MM.1S (cell line): ENCODE measurements around the gene CMTR1.

Source experiments
- DNase-seq: peaks from one replicate; pipeline ENCODE4 v3.0.0-alpha.2; 2015
- H2AFZ ChIP-seq: fragments of 300-600 bp; sonication (generic); 2 replicates; pipeline ENCODE4 v1.6.0; 2016; ENCODE audit warnings: antibody characterized with exemption, low read length
- H3F3A ChIP-seq: fragments of 300-600 bp; sonication (generic); 2 replicates; pipeline ENCODE4 v1.6.1; 2016; ENCODE audit warnings: mild to moderate bottlenecking, antibody characterized with exemption, low read length, moderate library complexity, mixed read lengths; ENCODE audit not compliant: insufficient read depth
- H3K27ac ChIP-seq: fragments of 300-600 bp; sonication (generic); 2 replicates; pipeline ENCODE4 v1.5.1; 2016; ENCODE audit warnings: mild to moderate bottlenecking, low read length
- H3K27me3 ChIP-seq: fragments of 300-600 bp; sonication (generic); replicated peaks from 2 replicates; pipeline ENCODE4 v1.6.0; 2016; ENCODE audit warnings: low read length; ENCODE audit not compliant: insufficient read depth
- H3K36me3 ChIP-seq: fragments of 300-600 bp; sonication (generic); replicated peaks from 2 replicates; pipeline ENCODE4 v1.6.1; 2016; ENCODE audit warnings: mild to moderate bottlenecking, low read length, mixed read lengths; ENCODE audit not compliant: insufficient read depth
- H3K4me1 ChIP-seq: fragments of 300-600 bp; sonication (generic); 2 replicates; pipeline ENCODE4 v1.6.1; 2016; ENCODE audit warnings: low read length, mixed read lengths
- H3K4me2 ChIP-seq: fragments of 300-600 bp; sonication (generic); 2 replicates; pipeline ENCODE4 v1.6.0; 2016; ENCODE audit warnings: low read depth, low read length
- H3K4me3 ChIP-seq: fragments of 300-600 bp; sonication (generic); 2 replicates; pipeline ENCODE4 v1.5.1; 2016; ENCODE audit warnings: low read length, mixed read lengths
- H3K79me2 ChIP-seq: fragments of 300-600 bp; sonication (generic); 2 replicates; pipeline ENCODE4 v1.6.1; 2016; ENCODE audit warnings: mixed run types, low read length, mixed read lengths
- H3K9ac ChIP-seq: fragments of 300-600 bp; sonication (generic); 2 replicates; pipeline ENCODE4 v1.6.1; 2016; ENCODE audit warnings: low read length, mixed read lengths
- H3K9me2 ChIP-seq: fragments of 300-600 bp; sonication (generic); replicated peaks from 2 replicates; pipeline ENCODE4 v1.6.1; 2016; ENCODE audit warnings: mild to moderate bottlenecking, low read length, mixed read lengths; ENCODE audit not compliant: insufficient read depth
- H3K9me3 ChIP-seq: fragments of 300-600 bp; sonication (generic); replicated peaks from 2 replicates; pipeline ENCODE4 v1.6.1; 2016; ENCODE audit warnings: mild to moderate bottlenecking, low read length, mixed read lengths; ENCODE audit not compliant: insufficient read depth
- H4K20me1 ChIP-seq: fragments of 300-600 bp; sonication (generic); 2 replicates; pipeline ENCODE4 v1.6.1; 2016; ENCODE audit warnings: mild to moderate bottlenecking, low read length, moderate library complexity, mixed read lengths; ENCODE audit not compliant: insufficient read depth
- CTCF ChIP-seq: fragments of 300-600 bp; sonication (generic); IDR thresholded peaks from 2 replicates; pipeline ENCODE4 v1.5.1; 2016; ENCODE audit warnings: antibody characterized with exemption, low read length, mixed read lengths
- EZH2 ChIP-seq: fragments of 300-600 bp; sonication (generic); optimal IDR thresholded peaks from 2 replicates; pipeline ENCODE3; 2017; ENCODE audit warnings: low read depth, mild to moderate bottlenecking, antibody characterized with exemption, low read length, mixed read lengths
- EZH2phosphoT487 ChIP-seq: fragments of 300-600 bp; sonication (generic); IDR thresholded peaks from 2 replicates; pipeline ENCODE4 v1.6.1; 2018; ENCODE audit warnings: antibody characterized with exemption, low read length

Gene CMTR1

GRCh38 chr6:37435373-37435772 is 2.4 kb downstream of the CMTR1 start:
- no peaks in the 10 kb centered on the region for H3K27me3 ChIP-seq
- H3K9me3 ChIP-seq: no peaks in the 10 kb centered on the region
- no peak for TF ChIP-seq EZH2
- TF ChIP-seq EZH2phosphoT487: no peak
- TF ChIP-seq CTCF: no peak
- H3K4me3 ChIP-seq: no peak overlapping the region
- H3K4me1 ChIP-seq: peaks cover 4% of the 10 kb centered on the region; the same call in 1 of the 2 replicates
- no peak for DNase-seq
- H3F3A ChIP-seq: peaks cover 17% of the 10 kb centered on the region
- H4K20me1 ChIP-seq: no peaks in the 10 kb centered on the region
- H3K36me3 ChIP-seq: 0 out of 2 replicates have a peak, but pooled peaks cover 3% of the 10 kb centered on the region
- no peak overlapping the region for H3K27ac ChIP-seq
- peaks cover 49% of the 10 kb centered on the region for H3K79me2 ChIP-seq
- no peaks in the 10 kb centered on the region for H3K9me2 ChIP-seq
- no peak overlapping the region for H3K9ac ChIP-seq
- no peak overlapping the region for H2AFZ ChIP-seq
- H3K4me2 ChIP-seq: no peak overlapping the region

- Histone ChIP-seq H3K9me3 (no peaks in the 10 kb centered on the region), H4K20me1 (no peaks in the 10 kb centered on the region), H3K27me3 (no peaks in the 10 kb centered on the region), H3K4me1 (peaks cover 4% of the 10 kb centered on the region; the same call in 1 of the 2 replicates), H3K9ac (no peak overlapping the region), H2AFZ (no peak overlapping the region), H3K27ac (no peak overlapping the region), H3K9me2 (no peaks in the 10 kb centered on the region), H3K4me3 (no peak overlapping the region), H3K79me2 (peaks cover 54% of the 10 kb centered on the region), H3F3A (peaks cover 17% of the 10 kb centered on the region), H3K36me3 (0 out of 2 replicates have a peak, but pooled peaks cover 3% of the 10 kb centered on the region), H3K4me2 (no peak overlapping the region)
- TF ChIP-seq EZH2phosphoT487 (no peak), EZH2 (no peak), CTCF (no peak; the same call in none of the 2 replicates)
- no peak for DNase-seq
Measured at GRCh38 chr6:37435816-37436215, 2.8 kb downstream of the CMTR1 start.

GRCh38 chr6:37438930-37439329 is 5.9 kb downstream of the CMTR1 start:
- no peak for DNase-seq
- H3K9me3 ChIP-seq: no peaks in the 10 kb centered on the region
- H2AFZ ChIP-seq: no peak overlapping the region
- no peak overlapping the region for H3K4me2 ChIP-seq
- H3K9ac ChIP-seq: no peak overlapping the region
- 0 out of 2 replicates have a peak, but pooled peaks cover 3% of the 10 kb centered on the region for H3K4me1 ChIP-seq
- TF ChIP-seq EZH2phosphoT487: no peak
- TF ChIP-seq CTCF: no peak
- no peak for TF ChIP-seq EZH2
- H3K4me3 ChIP-seq: no peak overlapping the region
- no peaks in the 10 kb centered on the region for H3K9me2 ChIP-seq
- no peaks in the 10 kb centered on the region for H3K27me3 ChIP-seq
- H4K20me1 ChIP-seq: no peaks in the 10 kb centered on the region
- H3K27ac ChIP-seq: no peak overlapping the region
- H3F3A ChIP-seq: peaks cover 5% of the 10 kb centered on the region
- H3K79me2 ChIP-seq: peaks cover 56% of the 10 kb centered on the region
- peaks cover 4% of the 10 kb centered on the region; the same call in 1 of the 2 replicates for H3K36me3 ChIP-seq
